PFSK-1 (cell line): ENCODE results near the gene MCTP1.

Experiments used
- FOXP2 ChIP-seq: optimal IDR thresholded peaks from 2 replicates; pipeline ENCODE3; 2011; ENCODE audit warnings: borderline replicate concordance, control low read depth, inconsistent platforms; ENCODE audit not compliant: insufficient read depth; ENCODE audit errors: extremely low read length, extremely low read depth
- POLR2AphosphoS5 ChIP-seq: IDR thresholded peaks from 2 replicates; pipeline ENCODE4 v1.6.1; 2012; ENCODE audit warnings: low read depth, mild to moderate bottlenecking, control low read depth, low read length, moderate library complexity
- SIN3A ChIP-seq: IDR thresholded peaks from 2 replicates; pipeline ENCODE4 v1.6.1; 2012; ENCODE audit warnings: mild to moderate bottlenecking, low read length, moderate library complexity, borderline replicate concordance; ENCODE audit not compliant: insufficient read depth
- TAF1 ChIP-seq: IDR thresholded peaks from 2 replicates; pipeline ENCODE4 v1.6.1; 2012; ENCODE audit warnings: low read length, control low read depth, borderline replicate concordance; ENCODE audit not compliant: insufficient read depth
- TF ChIP-seq, protein P1 (sequence below), 2 experiments: IDR thresholded peaks; 2 replicates each; pipeline versions ENCODE4 v1.6.1 to v1.8.0; 2011 to 2012; ENCODE audit warnings: low read depth in 2 of 2, low read length in 2 of 2, control low read depth in 1 of 2, inconsistent platforms in 1 of 2, mild to moderate bottlenecking in 1 of 2, moderate library complexity in 1 of 2; ENCODE audit not compliant: insufficient read depth in 1 of 2

The MCTP1 gene

DNA sequence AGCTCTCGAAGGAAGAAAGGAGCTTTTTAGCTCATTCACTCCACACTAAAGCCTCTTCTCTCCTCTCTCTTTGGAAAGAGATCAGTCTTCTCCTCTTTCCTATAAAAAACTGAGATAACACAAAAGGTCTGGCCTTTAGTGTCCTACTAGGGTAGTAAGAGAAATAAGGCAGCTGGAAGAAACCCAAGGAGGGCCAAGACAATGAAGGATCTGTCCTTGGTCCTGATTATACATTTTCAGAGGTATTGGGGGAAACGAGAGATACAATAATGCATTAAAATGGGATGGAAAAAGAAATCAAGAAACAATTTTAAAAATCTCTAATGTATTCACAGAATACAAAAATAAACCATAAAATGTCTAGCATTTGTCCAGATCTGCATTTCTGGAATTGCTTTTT is 482.4 kb downstream of the MCTP1 start:
- TF ChIP-seq, protein P1, sequence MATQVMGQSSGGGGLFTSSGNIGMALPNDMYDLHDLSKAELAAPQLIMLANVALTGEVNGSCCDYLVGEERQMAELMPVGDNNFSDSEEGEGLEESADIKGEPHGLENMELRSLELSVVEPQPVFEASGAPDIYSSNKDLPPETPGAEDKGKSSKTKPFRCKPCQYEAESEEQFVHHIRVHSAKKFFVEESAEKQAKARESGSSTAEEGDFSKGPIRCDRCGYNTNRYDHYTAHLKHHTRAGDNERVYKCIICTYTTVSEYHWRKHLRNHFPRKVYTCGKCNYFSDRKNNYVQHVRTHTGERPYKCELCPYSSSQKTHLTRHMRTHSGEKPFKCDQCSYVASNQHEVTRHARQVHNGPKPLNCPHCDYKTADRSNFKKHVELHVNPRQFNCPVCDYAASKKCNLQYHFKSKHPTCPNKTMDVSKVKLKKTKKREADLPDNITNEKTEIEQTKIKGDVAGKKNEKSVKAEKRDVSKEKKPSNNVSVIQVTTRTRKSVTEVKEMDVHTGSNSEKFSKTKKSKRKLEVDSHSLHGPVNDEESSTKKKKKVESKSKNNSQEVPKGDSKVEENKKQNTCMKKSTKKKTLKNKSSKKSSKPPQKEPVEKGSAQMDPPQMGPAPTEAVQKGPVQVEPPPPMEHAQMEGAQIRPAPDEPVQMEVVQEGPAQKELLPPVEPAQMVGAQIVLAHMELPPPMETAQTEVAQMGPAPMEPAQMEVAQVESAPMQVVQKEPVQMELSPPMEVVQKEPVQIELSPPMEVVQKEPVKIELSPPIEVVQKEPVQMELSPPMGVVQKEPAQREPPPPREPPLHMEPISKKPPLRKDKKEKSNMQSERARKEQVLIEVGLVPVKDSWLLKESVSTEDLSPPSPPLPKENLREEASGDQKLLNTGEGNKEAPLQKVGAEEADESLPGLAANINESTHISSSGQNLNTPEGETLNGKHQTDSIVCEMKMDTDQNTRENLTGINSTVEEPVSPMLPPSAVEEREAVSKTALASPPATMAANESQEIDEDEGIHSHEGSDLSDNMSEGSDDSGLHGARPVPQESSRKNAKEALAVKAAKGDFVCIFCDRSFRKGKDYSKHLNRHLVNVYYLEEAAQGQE (IDR thresholded peaks at IDR 0.05; ENCODE audit: insufficient read depth in 1 of 2, low read depth in 2 of 2, low read length in 2 of 2) = peak; percentile 84 to 93
- TF ChIP-seq TAF1 = no peak

DNA sequence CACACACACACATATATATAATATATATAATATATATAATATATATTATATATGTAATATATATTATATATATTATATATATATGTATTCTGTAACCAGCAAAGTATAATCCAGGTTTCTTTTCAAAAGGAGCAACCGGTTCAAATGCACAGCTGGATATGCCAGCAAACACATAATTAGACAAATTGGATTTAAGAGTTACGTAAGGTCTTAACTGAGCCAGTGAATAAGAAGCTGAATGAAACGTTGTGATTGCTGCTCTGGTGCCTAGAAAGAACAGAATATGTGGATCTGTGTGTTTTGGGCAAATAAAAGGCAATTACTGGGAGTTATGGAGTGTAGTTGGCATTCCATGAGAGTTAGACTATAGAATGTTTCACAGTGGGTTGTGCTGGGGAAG is 488.3 kb downstream of the MCTP1 start:
- TF ChIP-seq, protein P1 (IDR thresholded peaks at IDR 0.05; ENCODE audit: insufficient read depth in 1 of 2, low read depth in 2 of 2, low read length in 2 of 2) = no peak
- no peak for TF ChIP-seq TAF1
- no peak for TF ChIP-seq SIN3A
- no peak for TF ChIP-seq POLR2AphosphoS5
- no peak for TF ChIP-seq FOXP2

DNA sequence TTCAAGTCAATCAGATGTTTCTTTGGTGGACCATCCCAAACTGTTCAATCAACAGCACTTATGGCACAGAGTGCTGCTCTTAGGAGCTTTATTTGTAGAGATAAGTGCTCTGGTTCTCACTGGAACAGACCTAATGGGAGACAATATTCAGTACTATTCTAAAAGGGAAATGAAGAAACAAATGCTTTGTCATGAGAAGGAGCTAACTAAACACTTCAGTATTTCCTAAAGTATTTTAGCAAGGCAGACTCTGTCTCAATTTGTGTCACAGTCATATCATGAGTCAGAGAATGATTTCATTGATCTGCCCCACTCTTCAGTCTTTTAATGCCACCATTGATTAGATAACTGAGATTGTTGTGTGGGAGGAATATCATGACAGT is 491.1 kb downstream of the MCTP1 start:
- TF ChIP-seq, protein P1 (IDR thresholded peaks at IDR 0.05; ENCODE audit: insufficient read depth in 1 of 2, low read depth in 2 of 2, low read length in 2 of 2) = no peak
- TF ChIP-seq FOXP2 (no peak), SIN3A (no peak), TAF1 (no peak), POLR2AphosphoS5 (no peak)

DNA sequence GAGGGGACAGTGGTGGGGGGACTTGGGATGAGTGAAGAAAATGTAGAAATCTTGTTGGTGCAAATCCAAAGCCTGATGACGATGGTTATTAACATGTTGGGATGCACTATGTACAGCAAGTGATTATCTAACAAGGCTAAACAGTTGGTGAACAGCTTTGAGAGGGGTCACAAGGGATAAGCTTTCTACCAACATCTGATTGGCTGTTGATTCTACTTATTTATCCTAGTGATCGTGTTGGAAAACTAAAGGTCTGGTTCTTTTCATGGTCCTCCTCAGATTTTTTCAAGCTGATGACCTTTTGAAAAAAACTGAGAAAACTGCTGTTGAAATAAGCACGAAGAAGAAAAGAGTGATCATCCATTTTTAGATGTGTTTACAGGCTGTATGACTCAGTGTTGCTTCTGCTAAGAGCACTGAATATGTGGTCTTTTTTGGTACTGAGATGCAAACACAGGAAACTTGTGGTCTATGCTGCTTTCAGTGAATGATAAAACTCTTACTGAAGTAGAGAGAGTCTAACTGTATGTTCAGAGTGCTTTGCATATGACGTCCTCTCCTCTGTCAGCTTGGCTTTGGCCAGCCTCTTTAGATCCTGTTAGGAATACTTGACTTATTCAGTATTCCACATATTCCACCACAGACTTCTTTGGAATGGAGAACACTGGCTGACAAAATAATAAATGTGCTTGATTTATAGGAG is 491.6 kb downstream of the MCTP1 start:
- TF ChIP-seq FOXP2 = no peak

DNA sequence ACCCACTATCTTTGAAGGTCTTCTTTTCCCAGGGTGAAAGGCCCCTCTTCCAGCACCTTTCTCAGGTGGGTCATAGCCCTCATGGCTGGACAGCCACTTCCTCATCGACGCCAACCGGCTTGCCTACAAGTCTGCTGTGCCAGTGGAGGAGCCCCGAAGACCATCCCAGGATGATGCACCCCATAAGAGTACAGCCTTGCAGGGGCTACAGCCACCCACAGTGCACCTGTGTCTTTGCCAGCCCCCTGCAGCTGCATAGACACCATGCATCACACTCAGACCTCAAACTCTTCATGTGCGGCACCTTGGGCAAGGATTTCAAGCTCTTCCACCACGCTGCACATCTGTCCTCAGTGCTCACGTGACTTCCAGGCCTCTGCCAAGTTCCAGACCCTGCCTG is 493.1 kb downstream of the MCTP1 start:
- TF ChIP-seq FOXP2 (no peak), SIN3A (no peak), TAF1 (no peak), POLR2AphosphoS5 (no peak)
- TF ChIP-seq, protein P1 (IDR thresholded peaks at IDR 0.05; ENCODE audit: insufficient read depth in 1 of 2, low read depth in 2 of 2, low read length in 2 of 2) = no peak

DNA sequence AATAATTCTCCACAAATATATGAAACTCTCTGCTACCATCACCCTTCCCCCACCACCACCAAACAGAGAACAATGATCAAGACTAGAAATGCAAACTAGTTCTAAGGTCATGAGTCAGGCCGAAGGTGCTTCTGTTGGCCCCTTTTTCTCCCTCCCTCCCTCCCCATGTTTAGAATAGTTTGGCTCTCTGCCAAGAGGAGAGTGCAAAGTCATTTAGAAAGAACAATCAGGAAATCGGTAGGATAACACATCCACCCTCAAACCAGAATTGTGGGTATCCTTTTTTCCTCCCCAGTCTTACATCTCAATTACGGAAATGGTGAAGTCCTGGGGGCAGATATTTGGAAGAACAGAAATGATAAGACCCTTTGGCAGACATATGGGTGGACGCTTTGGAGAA is 496.4 kb downstream of the MCTP1 start:
- no peak for TF ChIP-seq FOXP2
- TF ChIP-seq POLR2AphosphoS5 = no peak
- TF ChIP-seq SIN3A = no peak
- TF ChIP-seq, protein P1 (IDR thresholded peaks at IDR 0.05; ENCODE audit: insufficient read depth in 1 of 2, low read depth in 2 of 2, low read length in 2 of 2) = no peak
- TF ChIP-seq TAF1 = no peak
